SK-N-SH (cell line): Measurements from ENCODE around the gene AHCY. TPM values are rescaled to one million over a fixed set of nuclear protein-coding genes. Genes with fewer than 3 reads are reported as not detected.
"Not testable (repeated sequence)": the region's sequence is repeated elsewhere in the genome, so short reads cannot be mapped to it uniquely, and the experiment has no call there.

Source experiments
- CTCF ChIA-PET: fragments of 300-600, 350-600 bp; formaldehyde crosslinking; extraction: SDS; loops from one replicate; lab custom pipeline; 2021; lab: Yijun Ruan, JAX
- POLR2A ChIA-PET: fragments of 350-600 bp; sonication (Branson Sonifier 250); formaldehyde crosslinking; extraction: SDS; loops from one replicate; lab custom pipeline; 2020; ENCODE audit warnings: antibody characterized with exemption, inconsistent platforms; lab: Yijun Ruan, JAX
- DNase-seq: peaks from one replicate; pipeline ENCODE4 v3.0.0; 2012
- H2AFZ ChIP-seq: fragments of 200-600 bp; sonication (generic); 2 replicates; pipeline ENCODE4 v1.8.1; 2016; ENCODE audit warnings: antibody characterized with exemption, mild to moderate bottlenecking, low read depth
- H3F3A ChIP-seq: fragments of 200-600 bp; sonication (generic); replicated peaks from 2 replicates; pipeline ENCODE3; 2016; ENCODE audit warnings: antibody characterized with exemption, mild to moderate bottlenecking; ENCODE audit not compliant: insufficient read depth
- H3K27ac ChIP-seq, 2 experiments: fragments of 200-500 bp in 1 of 2; fragments of 200-600 bp in 1 of 2; sonication (Bioruptor generic) in 1 of 2; sonication (generic), shearing (Covaris generic) in 1 of 2; 2 replicates each; pipeline versions ENCODE4 v1.5.1 to v1.6.1; 2014 to 2016; ENCODE audit warnings: low read depth in 2 of 2, inconsistent platforms in 1 of 2, low read length in 1 of 2, mild to moderate bottlenecking in 1 of 2, mixed read lengths in 1 of 2
- H3K27me3 ChIP-seq: fragments of 200-600 bp; sonication (generic), shearing (Covaris generic); 2 replicates; pipeline ENCODE4 v1.6.1; 2016; ENCODE audit warnings: mixed run types; ENCODE audit not compliant: insufficient read depth
- H3K36me3 ChIP-seq, 2 experiments: fragments of 200-500 bp in 1 of 2; fragments of 200-600 bp in 1 of 2; sonication (Bioruptor generic) in 1 of 2; sonication (generic) in 1 of 2; replicated peaks in 1 of 2; 2 replicates each; pipeline versions ENCODE3 to v1.5.1; 2014 to 2016; ENCODE audit warnings: low read length in 1 of 2, mild to moderate bottlenecking in 1 of 2; ENCODE audit not compliant: insufficient read depth in 2 of 2, control insufficient read depth in 1 of 2
- H3K4me1 ChIP-seq, 2 experiments: fragments of 200-500 bp in 1 of 2; fragments of 200-600 bp in 1 of 2; sonication (Bioruptor generic) in 1 of 2; sonication (generic), shearing (Covaris generic) in 1 of 2; 2 replicates each; pipeline versions ENCODE4 v1.5.1 to v1.6.1; 2014 to 2016; ENCODE audit warnings: low read depth in 1 of 2, low read length in 1 of 2, mixed run types in 1 of 2; ENCODE audit not compliant: insufficient read depth in 2 of 2, control insufficient read depth in 1 of 2
- H3K4me2 ChIP-seq: fragments of 200-600 bp; sonication (generic), shearing (Covaris generic); 2 replicates; pipeline ENCODE4 v1.6.1; 2017; ENCODE audit warnings: mixed run types
- H3K4me3 ChIP-seq, 2 experiments: fragments of 200-500 bp in 1 of 2; fragments of 200-600 bp in 1 of 2; sonication (Bioruptor generic) in 1 of 2; sonication (generic), shearing (Covaris generic) in 1 of 2; 2 replicates each; pipeline versions ENCODE4 v1.5.1 to v1.8.1; 2014 to 2016; ENCODE audit warnings: low read depth in 2 of 2, inconsistent platforms in 1 of 2, low read length in 1 of 2, mild to moderate bottlenecking in 1 of 2, mixed read lengths in 1 of 2, moderate library complexity in 1 of 2
- H3K79me2 ChIP-seq: fragments of 200-600 bp; sonication (generic); 2 replicates; pipeline ENCODE4 v1.8.1; 2017; ENCODE audit warnings: mild to moderate bottlenecking; ENCODE audit not compliant: insufficient read depth
- H3K9ac ChIP-seq: fragments of 200-600 bp; sonication (generic); 2 replicates; pipeline ENCODE4 v1.6.1; 2017; ENCODE audit warnings: mixed run types
- H3K9me2 ChIP-seq: fragments of 200-600 bp; sonication (generic); 2 replicates; pipeline ENCODE4 v1.6.1; 2017; ENCODE audit warnings: mixed run types
- H3K9me3 ChIP-seq: fragments of 200-600 bp; sonication (generic); 2 replicates; pipeline ENCODE4 v1.6.1; 2017; ENCODE audit warnings: mixed run types, mild to moderate bottlenecking, moderate library complexity
- H4K20me1 ChIP-seq: fragments of 200-600 bp; sonication (generic); 2 replicates; pipeline ENCODE4 v1.6.1; 2017; ENCODE audit warnings: mild to moderate bottlenecking, mixed run types; ENCODE audit not compliant: insufficient read depth
- EZH2phosphoT487 ChIP-seq: fragments of 200-600 bp; sonication (generic); IDR thresholded peaks from 2 replicates; pipeline ENCODE4 v1.6.1; 2017; ENCODE audit warnings: low read depth, mixed run types, mild to moderate bottlenecking, antibody characterized with exemption, moderate library complexity, borderline replicate concordance
- MEF2A ChIP-seq: IDR thresholded peaks from 2 replicates; pipeline ENCODE4 v1.4.0; 2012; ENCODE audit warnings: low read depth, borderline replicate concordance
- MXI1 ChIP-seq: IDR thresholded peaks from 2 replicates; pipeline ENCODE4 v1.6.1; 2012; ENCODE audit warnings: mild to moderate bottlenecking, low read depth, low read length, improper control_type of control experiment
- RCOR1 ChIP-seq: fragments of 150-350 bp; IDR thresholded peaks from 2 replicates; pipeline ENCODE4 v1.6.1; 2017; ENCODE audit warnings: antibody characterized with exemption, low read length
- SIN3A ChIP-seq: IDR thresholded peaks from 2 replicates; pipeline ENCODE4 v1.6.1; 2012; ENCODE audit warnings: low read depth, mild to moderate bottlenecking, low read length, moderate library complexity, borderline replicate concordance
- SMC3 ChIP-seq: IDR thresholded peaks from 2 replicates; pipeline ENCODE4 v1.6.1; 2012; ENCODE audit warnings: low read depth, low read length, improper control_type of control experiment
- TAF1 ChIP-seq: IDR thresholded peaks from 2 replicates; pipeline ENCODE4 v1.6.1; 2012; ENCODE audit warnings: low read depth, mild to moderate bottlenecking, low read length, moderate library complexity, borderline replicate concordance
- TEAD4 ChIP-seq: IDR thresholded peaks from 2 replicates; pipeline ENCODE4 v1.4.0; 2012; ENCODE audit warnings: mild to moderate bottlenecking, borderline replicate concordance; ENCODE audit not compliant: insufficient read depth
- YY1 ChIP-seq: IDR thresholded peaks from 2 replicates; pipeline ENCODE4 v1.4.0; 2012; ENCODE audit warnings: low read depth, mild to moderate bottlenecking
- ZBTB33 ChIP-seq: IDR thresholded peaks from 2 replicates; pipeline ENCODE4 v1.4.0; 2012; ENCODE audit warnings: low read depth, borderline replicate concordance
- WGBS: methylation state at CpG from one replicate; pipeline ENCODE4 v1.1.6; 2017; ENCODE audit warnings: low lambda C conversion rate; 5-methylcytosine and 5-hydroxymethylcytosine counted together
- polyA plus RNA-seq, 3 experiments: library from polyadenylated mRNA; depleted of rRNA; stranded (reverse); fragments of >200 nt; gene quantifications; 2 replicates each; pipeline ENCODE4 v1.2.3, GENCODE V29; 2012

AHCY gene
- polyA plus RNA-seq, 1 of the 3 experiments (the other 2 are of a cell fraction): 196 TPM

DNA sequence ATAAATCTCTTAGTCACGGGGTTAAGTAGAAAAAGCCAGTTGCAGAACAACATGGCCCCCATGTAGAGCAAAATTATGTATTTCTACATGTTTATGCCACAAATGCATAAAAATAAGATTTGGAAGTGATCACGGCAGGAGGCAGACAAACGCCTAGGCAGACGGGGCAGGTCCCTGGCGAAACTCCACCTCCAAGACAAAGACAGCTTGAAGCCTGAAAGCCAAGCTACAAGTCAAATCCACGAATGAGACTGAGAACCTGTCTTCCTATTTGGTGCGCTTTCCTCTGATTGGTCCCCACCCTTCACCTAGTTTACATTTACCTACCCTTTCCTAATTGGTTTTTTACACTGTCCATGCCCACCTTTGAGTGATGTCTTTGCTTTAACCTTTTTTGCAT, 28.7 kb upstream of the AHCY start:
- Histone ChIP-seq H3K4me1 (no peaks in the 10 kb centered on the region), H3K36me3 (no peaks in the 10 kb centered on the region), H3F3A (no peaks in the 10 kb centered on the region), H4K20me1 (no peaks in the 10 kb centered on the region), H3K79me2 (no peaks in the 10 kb centered on the region), H2AFZ (no peak overlapping the region), H3K4me3 (no peak overlapping the region), H3K4me2 (no peak overlapping the region), H3K9me2 (no peaks in the 10 kb centered on the region), H3K9me3 (no peaks in the 10 kb centered on the region), H3K9ac (no peak overlapping the region), H3K27ac (no peak overlapping the region), H3K27me3 (no peaks in the 10 kb centered on the region)
- 92% methylated on average over 7 of the region's 7 CpGs for WGBS
- POLR2A ChIA-PET: no interaction called here
- no peak for TF ChIP-seq SIN3A
- no peak for TF ChIP-seq MEF2A
- no peak for TF ChIP-seq TEAD4
- no peak for TF ChIP-seq MXI1
- no peak for TF ChIP-seq TAF1
- no peak for TF ChIP-seq SMC3
- no peak for TF ChIP-seq RCOR1
- TF ChIP-seq EZH2phosphoT487: no peak
- CTCF ChIA-PET: interaction anchor here (1.9 kb wide), 1 partner anchor 19 kb away, joined by 12 read pairs; no protein-coding TSS in a partner anchor
- DNase-seq: no peak

GRCh38 chr20:34330861-34331544, 27.8 kb upstream of the AHCY start:
- DNase-seq, H3K9ac ChIP-seq, H3K4me3 ChIP-seq, H3F3A ChIP-seq, H3K36me3 ChIP-seq, H4K20me1 ChIP-seq, H3K4me2 ChIP-seq, H3K4me1 ChIP-seq, H3K9me2 ChIP-seq, H3K79me2 ChIP-seq, H2AFZ ChIP-seq, H3K9me3 ChIP-seq, H3K27me3 ChIP-seq, H3K27ac ChIP-seq: not testable (repeated sequence)
- WGBS: 96% methylated on average over 15 of the region's 15 CpGs
- ChIA-PET CTCF (interaction anchor here (1.9 kb wide), 1 partner anchor 18 kb away, joined by 12 read pairs; no protein-coding TSS in a partner anchor), POLR2A (interaction anchor here (0.6 kb wide), 1 partner anchor 373 kb away, joined by 3 read pairs; the partner anchor contains the start of gene TP53INP2)

DNA sequence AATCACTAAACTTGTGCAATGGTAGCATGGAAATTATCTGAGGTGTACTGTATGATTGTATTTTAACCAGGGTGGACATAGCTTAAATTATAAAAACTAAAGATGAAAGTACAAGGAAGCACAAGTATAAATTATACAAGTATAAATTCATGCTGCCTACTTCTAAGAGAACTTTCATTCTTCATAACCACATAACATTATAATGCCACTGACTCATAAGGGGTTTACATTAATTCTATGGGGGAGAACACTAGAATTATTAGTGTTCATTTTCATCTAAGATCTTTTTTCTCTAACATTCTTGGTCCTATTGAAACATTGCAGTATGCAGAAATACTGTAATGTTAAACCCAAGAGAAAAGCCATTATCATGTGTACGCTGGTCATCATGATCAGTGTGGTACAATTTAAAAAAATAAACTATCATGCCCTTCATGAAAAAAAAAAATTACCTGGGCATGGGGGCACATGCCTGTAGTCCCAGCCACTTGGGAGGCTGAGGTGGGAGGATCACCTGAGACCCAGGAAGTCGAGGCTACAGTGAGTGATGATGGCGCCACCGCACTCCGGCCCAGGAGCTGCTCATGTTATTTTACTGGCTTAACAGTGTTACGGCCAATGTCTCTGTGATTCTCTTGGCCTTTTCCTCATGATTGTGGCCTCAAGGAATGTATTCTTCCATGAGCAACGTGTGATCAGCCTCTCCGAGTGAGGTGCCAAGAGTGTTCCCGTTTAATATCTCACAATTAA, 25.9 kb upstream of the AHCY start:
- Histone ChIP-seq H3K4me3 (no peak overlapping the region), H2AFZ (no peak overlapping the region), H3K4me2 (no peak overlapping the region), H3K9me3 (no peaks in the 10 kb centered on the region), H3F3A (no peaks in the 10 kb centered on the region), H4K20me1 (no peaks in the 10 kb centered on the region), H3K9me2 (no peaks in the 10 kb centered on the region), H3K79me2 (no peaks in the 10 kb centered on the region), H3K36me3 (no peaks in the 10 kb centered on the region), H3K27ac (no peak overlapping the region), H3K27me3 (no peaks in the 10 kb centered on the region), H3K4me1 (no peaks in the 10 kb centered on the region), H3K9ac (no peak overlapping the region)
- ChIA-PET POLR2A (no interaction called here), CTCF (interaction anchor here (1.8 kb wide), 1 partner anchor 16 kb away, joined by 4 read pairs; no protein-coding TSS in a partner anchor)
- TF ChIP-seq ZBTB33: no peak
- no peak for TF ChIP-seq YY1
- no peak for TF ChIP-seq EZH2phosphoT487
- 86% methylated on average over 9 of the region's 9 CpGs for WGBS
- DNase-seq: no peak

GRCh38 chr20:34328207-34328606, 25.1 kb upstream of the AHCY start:
- H3K27ac ChIP-seq, H3K36me3 ChIP-seq, H3K9me3 ChIP-seq, H3K27me3 ChIP-seq, H3K79me2 ChIP-seq, H4K20me1 ChIP-seq, H3K9ac ChIP-seq, H3K4me1 ChIP-seq, DNase-seq, H3K4me3 ChIP-seq, H3K4me2 ChIP-seq, H2AFZ ChIP-seq, H3K9me2 ChIP-seq, H3F3A ChIP-seq, POLR2A ChIA-PET: not testable (repeated sequence)
- CTCF ChIA-PET: interaction anchor here (1.8 kb wide), 1 partner anchor 15 kb away, joined by 4 read pairs; no protein-coding TSS in a partner anchor
- 85% methylated on average over 4 of the region's 4 CpGs for WGBS
